Activated gamma-delta T cell treated with anti-CD3 and anti-CD28 coated beads, Interleukin-2, amount 50 U/mL, for 16 hours (primary cell): ENCODE results near the gene GPR146.

Experiments
- DNase-seq: peaks from one replicate; pipeline ENCODE4 v3.0.0-alpha.2; 2020; ENCODE audit warnings: low read depth

GPR146 gene

DNA sequence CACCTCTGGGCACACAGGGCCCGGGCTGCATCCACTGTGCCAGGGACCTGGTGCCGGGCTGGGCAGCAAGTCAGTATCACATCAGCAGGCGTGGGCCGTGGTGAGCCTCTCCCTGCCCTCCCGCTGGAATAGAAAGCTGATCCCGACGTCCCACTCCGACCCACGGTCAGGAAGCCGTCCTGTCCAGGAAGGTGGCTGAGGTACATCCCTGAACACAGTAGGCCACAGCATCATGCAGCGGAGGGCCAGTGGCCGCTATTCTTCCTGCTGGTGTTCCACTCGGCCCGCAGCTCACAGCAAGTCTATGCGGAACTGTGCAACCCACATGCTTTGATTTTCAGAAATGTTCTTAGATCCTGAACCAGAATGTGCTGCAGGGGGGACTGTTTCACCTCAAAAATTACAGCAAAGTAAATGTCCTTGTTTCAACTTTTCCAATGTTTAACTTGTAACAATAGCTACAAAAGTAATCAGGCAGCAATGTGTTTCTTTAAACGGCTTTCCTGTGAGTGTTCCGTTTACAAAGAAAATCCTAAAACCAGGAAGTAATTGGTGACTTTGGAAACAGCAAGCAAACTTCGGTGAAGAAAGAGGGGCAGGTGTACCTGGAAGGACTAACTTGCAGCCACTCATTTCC is 676 bp upstream of the GPR146 start:
- DNase-seq = no peak

DNA sequence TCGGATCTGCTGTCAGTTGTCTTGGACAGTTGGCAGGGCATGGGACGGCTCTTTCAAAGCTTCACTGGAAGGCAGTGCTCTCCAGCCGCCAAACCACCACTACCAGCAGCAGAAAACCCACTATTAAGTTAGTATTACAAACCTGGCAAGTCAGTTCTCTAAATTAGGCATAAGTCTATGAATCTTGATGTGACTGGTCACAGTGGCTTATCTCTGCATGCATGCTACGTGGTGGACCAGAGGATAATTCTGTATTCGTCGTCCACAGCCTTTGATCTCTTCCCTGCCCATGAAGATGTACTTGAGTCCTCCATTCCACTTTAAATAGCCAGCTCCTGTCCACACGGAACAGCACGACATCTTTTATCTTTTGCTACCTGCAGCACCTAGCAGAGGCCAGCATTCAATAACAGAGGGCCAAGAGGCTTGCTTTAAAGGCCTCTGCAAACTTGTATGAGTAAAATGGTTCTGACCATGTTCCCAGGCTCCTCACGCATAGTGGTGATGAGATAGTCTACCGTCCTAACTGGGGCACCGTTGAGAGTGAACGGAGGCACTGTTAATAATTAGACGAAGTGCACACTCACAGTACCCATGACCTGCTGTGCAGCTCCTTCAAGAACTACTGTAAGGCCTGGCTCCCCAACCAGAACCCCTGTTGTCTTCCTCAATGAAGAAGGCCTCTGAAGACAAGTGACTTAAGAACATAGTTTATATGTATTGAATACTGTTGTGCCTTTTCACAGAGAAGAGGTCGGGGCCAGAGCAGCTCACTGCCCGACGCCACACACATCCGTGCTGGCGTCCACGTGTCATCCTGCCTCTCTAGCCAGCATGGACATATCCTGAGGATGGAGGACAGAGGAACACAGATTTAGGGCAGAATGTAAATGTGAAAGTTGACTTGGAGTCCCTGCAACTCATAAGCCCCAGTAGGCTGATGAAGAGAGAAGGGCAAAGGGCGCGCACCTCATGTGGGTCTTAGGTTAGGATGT is 1.0 kb downstream of the GPR146 start:
- no peak for DNase-seq

DNA sequence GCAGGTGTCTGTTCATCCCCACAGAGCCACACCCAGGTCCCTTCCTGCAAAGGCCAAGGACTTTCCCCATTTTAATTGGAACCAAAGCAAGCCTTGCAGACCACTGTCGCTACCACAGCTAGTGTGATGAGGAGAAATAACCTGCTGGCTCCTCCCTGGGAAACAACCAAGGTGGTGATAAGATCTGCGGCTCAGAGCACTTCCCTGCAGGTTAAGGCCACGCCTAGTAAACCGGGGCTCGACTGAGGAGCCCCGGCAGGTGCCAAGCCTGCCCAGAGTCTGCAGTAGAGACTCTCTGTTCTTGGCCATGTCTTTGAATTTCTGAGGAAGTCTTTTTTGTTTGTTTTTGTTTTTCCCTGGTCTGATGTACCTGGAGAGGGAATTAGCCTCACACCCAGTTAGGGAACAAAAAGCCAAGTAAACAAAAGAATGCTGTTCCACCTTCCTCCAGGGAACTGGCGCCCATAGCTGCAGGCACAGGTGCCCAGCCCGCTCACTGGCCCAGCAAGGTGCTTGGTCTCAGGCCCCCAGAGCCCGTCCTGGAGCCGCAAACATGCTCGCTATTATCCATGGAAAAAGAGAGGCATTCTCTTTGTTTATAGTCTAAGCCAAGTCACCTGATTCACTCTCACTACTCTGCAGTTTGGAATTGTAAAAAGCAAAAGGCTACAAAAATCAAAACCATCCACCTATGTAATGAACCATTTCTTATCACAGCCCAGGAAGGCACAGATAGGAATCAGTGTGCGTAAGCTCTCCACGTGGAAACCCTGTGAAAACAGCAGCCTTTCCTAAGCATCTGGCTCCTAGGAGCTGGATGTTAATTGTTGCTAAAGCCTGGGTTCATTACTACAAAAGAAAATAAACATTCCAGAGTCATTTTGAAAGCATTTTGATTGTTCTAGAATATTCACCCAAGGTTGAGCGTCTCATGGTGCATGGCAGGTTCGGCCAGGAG is 2.7 kb downstream of the GPR146 start:
- no peak for DNase-seq

DNA sequence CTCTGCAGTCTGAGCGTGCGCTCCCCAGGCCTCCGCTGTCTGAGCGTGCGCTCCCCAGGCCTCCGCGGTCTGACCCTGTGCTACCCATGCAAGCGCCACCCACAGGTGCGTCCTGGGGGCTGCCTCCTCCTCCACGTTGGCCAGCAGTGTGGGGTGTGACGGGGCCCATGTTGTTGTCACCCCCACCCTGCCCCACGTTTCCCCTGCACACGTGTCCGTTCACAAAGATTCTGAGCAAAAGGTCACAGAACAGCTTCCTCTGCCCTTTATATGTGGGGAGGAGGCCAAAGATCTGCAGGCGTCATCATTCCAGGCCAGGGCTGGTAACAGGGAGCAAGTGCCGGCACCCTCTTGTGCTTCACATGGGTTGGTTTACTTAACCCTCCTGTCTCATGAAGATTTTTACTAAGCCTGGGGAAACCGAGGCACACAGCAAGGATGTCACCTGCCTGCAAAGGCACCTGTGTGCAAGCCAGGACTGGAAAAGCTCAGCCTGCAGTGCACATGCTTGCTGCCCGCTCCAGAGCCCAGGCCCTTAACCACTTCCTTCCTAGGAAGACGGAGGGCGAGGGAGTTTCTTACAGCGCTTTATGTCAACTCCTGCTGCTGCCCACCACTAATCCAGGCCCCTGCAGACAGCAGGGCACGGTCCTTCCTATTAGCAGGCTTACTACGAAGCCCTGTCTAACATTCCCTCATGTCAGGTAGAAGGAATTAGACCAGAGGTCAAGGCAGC is 4.8 kb downstream of the GPR146 start:
- no peak for DNase-seq

DNA sequence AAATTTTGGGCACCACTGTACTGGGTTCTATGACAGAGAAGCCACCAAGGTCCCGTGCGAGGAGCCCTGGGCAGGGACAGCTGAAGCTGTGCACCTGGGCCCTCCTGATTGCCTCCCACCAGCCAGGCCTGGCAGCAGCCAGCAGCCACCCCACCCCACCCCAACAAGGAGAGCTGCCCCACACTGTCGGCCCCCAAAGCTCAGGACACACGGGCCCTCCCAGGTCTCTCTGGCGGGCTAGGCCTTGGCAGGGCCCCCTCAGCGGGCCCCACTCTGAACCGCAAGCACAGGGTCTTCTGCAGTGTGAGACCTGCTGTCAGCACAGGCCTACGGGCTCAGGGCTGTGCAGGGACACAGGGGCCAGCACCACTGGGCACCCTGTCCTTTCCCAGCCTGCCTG is 5.5 kb downstream of the GPR146 start:
- DNase-seq = no peak

DNA sequence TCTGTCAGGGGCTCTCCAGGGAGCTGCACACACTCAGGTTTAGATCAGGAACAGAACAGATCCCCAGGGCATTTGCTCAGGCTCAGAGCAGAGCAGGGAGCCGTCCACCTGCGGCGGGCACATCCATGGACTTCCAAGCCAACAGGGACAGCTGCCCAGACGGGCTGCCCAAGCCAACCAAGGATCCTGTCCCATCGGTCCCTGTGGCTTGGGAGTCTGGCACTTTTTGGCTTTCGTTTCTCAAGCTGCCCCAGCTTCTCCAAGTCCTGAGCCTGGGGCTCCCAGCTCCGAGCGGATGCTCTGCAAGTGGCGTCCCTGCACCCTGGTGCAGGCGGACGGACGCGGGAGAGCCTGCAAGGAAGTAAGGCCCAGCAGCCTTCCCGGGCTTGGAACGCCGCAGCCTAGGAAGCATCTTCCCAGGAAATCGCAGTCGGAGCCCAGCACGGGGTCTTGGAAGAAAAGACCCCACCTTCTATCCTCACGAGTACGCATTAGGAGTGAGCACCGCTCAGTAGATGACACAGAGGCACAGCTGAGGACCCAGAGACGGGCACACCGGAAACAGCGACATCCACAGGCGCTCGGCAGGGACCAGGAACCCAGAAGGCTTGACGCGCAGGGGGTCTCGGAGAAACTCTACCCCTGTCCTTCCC is 6.0 kb downstream of the GPR146 start:
- DNase-seq = no peak

DNA sequence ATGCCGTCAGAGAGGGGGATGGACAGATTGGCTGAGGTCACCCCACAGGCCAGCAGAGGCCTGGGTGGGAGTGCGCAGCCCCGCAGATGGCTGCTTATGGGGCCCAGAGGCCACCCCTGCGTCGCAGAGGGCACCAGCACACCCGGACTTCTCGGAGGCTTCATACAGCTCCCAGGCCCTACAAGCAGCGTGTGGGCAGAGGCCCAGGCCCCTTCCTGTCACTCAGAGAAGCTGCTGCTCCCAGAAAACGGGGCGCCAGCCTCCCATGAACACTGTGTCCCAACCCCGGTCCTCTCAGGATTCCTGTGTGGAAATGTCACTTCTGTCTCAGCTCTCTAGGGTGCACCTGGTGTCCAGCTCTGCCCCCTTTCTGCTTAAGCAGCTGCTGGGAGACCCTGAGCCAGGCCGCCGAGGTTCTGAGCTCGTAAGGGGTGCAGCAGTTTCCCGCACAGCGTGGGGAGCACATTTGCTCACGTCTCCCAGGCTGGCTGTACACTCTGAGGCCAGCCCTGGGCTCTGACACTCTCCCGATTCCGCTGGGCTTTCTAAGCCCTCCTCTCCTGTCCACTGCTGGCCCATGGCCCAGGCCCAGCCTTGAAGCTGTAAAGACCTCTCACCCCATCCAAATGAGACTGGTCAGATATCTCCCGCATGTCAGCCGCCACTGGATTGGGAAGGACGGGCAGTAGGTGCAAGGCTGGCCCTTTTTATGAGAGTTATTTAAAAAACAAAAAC is 6.8 kb downstream of the GPR146 start:
- DNase-seq = no peak

DNA sequence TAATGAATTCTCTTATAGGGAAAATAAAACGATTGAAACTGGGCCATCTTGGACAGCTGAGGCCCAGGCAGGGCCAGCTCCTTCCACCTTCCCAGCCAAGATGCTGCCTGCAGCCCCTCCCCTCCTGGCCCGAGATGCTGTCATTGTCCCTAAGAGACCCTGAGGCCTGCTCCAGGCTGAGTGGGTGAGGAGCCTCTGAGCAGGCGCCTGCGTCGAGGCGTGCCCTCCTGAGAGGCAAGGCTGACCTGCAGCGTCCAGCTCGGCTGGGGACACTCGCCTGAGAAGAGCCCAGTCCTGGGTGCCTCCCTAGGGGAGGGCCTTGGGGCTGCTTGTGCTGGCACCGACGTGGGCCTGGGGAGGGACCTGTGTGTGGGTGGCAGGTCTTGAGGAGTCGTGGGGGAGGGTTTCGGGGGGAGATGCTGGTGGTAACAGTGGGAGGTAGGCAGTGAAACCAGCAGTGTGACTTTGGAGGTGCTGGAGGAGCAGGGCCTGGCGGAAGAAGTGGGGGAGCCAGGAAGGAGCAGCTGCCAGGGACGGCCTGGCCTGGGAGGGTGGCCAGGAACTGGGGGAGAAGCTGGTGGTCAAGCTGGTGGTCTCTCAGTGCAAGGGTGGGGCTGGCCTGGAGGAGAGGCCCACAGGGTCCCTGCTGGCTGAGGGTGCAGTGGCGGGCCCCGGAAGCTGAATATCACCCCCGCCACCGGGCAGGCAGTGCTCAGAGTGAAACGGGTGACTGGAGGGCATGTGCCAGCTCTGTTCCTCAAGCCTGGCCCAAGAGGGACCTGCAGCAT is 7.9 kb downstream of the GPR146 start:
- DNase-seq = no peak

DNA sequence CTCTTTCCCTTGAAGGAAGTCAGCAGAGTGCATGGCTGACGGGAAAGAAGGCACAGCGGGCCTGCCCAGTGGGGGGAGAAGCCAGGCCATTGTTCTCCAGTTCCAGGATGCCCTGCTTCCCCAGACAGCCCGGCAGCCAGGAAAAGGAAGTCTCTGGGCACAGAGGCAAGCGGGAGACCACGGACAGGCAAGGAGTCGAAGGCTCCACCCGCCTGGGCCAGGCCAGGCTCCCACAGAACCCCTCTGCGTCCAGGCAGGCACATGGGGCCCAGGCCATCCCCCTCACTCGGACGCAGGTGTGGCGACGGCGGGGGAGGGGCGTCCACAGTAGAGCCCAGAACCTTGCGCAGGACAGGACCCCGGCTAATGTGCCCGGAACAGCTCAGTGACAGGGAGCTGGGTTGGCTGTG is 8.7 kb downstream of the GPR146 start:
- DNase-seq = no peak

DNA sequence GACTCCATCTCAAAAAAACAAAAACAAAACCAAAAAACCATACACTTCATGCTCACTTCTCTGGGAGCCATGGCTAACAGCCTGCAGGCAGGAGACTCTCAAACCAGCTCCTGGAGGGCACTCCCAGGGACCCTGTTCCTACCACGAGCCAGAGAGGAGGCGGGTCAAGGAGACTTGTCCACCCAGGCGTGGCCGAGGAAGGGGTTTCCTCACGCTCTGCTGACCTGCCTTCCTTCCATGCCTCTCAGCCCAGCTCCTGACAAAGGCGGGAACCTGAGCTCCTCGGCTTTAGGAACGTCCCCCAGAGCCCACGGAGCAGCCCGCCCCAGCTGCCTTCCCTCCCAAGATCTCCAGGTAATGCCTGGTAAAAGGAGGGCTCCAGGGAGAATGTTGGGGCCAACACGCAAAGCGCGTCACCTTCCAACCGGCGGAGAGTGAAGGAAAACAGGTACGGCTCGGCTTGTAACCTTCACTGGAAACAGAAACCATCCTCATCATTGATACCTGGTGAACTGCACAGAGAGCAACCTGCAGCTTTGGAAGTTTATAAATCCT is 9.5 kb downstream of the GPR146 start:
- DNase-seq = no peak

DNA sequence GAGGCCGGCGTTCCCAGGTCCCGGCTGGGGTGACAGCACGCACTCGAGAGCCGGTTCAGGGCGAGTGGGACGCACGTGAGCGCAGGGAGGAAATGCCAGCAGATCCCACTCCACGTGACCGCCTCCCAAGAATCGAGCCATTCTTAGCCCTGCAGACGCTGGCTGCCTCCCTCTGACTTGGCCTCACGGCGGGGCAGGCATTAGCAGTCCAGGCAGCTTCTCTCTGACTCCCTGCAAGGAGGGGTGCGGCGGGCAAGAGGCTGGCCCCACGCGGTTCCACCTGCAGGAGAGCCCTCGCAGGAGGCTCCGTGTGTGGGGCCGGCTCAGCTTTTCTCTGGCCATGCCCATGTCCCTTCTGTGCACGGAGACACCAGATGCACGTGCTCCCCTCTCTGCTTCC is 10.1 kb downstream of the GPR146 start:
- DNase-seq = no peak

DNA sequence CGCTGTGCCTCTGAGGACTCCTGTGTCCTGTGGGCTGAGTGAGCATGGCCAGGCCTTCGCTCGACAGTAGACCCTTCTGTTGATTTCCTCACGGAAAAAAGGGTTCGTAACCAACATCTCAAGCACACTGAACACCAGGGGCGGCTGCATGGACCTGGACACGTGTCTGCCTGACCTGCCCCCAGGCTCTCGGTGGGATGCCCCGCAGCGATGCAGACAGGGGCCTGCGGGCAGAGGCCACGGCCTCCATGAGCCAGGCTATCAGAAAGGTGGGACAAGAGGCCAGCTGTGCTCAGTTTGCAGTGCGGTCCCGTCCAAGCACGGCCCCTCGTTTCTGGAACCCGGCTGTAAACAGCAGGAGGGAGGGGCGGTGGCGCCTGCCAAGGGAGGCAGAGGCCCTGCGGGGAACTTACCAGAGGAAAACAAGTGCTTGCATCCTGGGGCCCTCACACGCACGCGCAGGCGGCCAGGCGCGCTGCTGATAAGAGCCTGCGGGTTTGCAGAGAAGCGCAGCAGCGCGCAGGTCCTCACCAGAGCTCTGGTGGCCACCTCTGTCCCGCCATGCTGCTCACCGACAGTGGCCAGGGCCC is 10.6 kb downstream of the GPR146 start:
- DNase-seq = no peak

DNA sequence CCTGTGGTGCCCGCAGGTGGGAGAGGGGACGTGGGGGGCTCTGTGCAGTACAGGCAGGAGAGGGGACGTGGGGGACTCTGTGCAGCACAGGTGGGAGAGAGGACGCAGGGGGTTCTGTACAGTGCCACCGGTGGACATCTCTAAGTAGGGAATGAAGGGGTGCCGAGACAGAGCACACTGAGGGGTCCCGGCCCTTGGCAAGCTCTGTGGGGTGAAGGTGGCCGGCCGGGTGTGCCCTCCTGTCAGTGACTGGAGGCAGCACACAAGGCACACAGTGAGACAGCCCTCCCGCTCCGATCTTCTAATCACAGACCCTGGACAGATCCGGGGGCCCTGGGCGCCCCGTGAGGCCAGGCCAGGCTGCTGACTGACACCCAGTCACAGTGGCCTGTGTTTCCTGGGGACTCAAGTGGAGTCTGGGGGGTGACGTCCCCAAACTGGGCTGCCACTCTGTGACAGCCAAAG is 11.2 kb downstream of the GPR146 start:
- no peak for DNase-seq

DNA sequence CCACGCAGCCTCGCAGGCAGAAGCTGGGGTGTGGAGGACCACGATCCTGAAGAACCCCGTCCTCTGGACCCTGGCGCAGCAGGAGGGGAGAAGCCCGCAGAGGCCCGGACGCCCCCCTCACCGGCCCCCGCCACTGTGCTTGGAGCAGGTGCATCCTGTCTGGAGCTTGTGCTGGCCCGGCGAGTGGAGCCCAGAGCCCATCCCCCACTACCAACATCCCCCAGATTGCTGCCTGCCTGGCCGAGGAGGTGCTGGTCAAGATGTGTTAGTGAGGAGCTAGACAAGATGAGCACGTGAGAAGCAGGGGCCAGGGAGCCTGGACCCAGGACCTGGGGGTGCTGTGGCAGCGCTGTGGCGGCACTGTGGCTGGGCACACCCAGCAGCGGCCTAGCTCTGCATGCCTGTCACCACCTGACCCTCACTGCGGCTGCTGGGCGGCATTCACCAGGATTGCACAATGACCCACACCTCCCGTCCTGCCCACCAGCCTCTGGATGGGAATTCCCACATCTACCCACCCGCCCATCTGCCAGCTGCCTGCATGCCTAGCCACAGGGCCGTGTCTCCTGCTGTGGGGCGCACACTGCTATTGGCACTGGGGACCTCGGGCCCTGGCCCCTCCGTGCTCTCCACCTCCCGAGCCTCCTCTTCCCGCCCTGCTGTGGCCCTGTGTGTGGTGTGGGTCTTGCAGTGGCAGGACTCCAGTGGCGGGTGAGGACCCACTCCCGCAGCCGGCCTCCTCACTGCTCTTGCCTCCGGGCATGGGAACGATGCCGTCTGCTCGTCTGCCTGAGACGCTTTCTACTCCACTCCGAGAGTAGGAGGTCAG is 11.8 kb downstream of the GPR146 start:
- DNase-seq = no peak

DNA sequence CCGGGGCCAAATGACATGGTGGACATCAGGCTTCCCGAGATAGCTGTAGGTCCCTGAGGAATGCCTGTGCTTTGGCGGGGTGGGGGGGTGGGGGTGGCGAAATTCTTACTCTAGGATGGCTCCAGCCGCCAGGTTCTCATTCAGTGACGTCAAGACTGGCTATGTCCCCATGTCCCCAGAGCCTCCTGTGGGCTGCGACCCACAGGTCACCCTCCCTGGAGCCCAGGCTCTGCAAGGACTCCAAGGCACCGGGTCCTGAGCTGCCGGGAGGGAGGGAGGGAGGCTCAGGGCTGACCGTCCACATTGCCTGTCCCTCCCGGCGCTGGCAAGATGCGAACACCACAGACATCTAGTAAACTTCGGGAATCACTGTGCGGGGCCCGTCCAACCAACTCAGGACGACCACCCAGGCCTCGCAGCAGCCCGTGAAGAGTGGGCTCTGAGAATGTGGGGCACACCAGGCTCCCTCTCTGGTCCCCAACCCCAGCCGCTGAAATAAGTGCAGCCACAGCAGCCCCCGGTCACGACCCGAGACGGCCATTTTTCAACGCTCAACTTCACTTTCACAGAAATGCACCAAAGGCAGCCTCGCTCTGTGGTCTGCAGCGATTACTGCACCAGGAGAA is 12.6 kb downstream of the GPR146 start:
- no peak for DNase-seq

DNA sequence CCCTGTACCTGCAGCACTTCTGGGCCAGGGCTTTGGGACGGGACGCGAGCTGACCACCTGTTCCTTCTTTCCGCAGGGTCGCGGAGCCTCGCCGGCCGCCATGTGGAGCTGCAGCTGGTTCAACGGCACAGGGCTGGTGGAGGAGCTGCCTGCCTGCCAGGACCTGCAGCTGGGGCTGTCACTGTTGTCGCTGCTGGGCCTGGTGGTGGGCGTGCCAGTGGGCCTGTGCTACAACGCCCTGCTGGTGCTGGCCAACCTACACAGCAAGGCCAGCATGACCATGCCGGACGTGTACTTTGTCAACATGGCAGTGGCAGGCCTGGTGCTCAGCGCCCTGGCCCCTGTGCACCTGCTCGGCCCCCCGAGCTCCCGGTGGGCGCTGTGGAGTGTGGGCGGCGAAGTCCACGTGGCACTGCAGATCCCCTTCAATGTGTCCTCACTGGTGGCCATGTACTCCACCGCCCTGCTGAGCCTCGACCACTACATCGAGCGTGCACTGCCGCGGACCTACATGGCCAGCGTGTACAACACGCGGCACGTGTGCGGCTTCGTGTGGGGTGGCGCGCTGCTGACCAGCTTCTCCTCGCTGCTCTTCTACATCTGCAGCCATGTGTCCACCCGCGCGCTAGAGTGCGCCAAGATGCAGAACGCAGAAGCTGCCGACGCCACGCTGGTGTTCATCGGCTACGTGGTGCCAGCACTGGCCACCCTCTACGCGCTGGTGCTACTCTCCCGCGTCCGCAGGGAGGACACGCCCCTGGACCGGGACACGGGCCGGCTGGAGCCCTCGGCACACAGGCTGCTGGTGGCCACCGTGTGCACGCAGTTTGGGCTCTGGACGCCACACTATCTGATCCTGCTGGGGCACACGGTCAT is 13.3 kb downstream of the GPR146 start:
- no peak for DNase-seq
